HepG2 (cell line): ENCODE measurements around the gene PSEN2. TPM values are rescaled to one million over a fixed set of nuclear protein-coding genes. Genes with fewer than 3 reads are reported as not detected.

ENCODE experiments used
- ARHGAP35 ChIP-seq: sonication (generic); formaldehyde crosslinking; IDR thresholded peaks from 2 replicates; pipeline ENCODE4 v1.9.0; 2022; ENCODE audit warnings: mild to moderate bottlenecking, inconsistent platforms, moderate library complexity, missing genetic modification reagents, borderline replicate concordance
- EP300 ChIP-seq, 3 experiments: sonication (generic) in 1 of 3; formaldehyde crosslinking in 1 of 3; IDR thresholded peaks; 2 replicates each; pipeline versions ENCODE4 v1.5.1 to v1.6.1; 2011 to 2020; ENCODE audit warnings: low read depth in 2 of 3, low read length in 2 of 3, borderline replicate concordance in 1 of 3, improper control_type of control experiment in 1 of 3, mild to moderate bottlenecking in 1 of 3, missing genetic modification reagents in 1 of 3, moderate library complexity in 1 of 3
- KMT2A ChIP-seq: sonication (generic); formaldehyde crosslinking; IDR thresholded peaks from 2 replicates; pipeline ENCODE4 v1.4.0; 2020; ENCODE audit warnings: missing genetic modification reagents
- MIER2 ChIP-seq: IDR thresholded peaks from 2 replicates; pipeline ENCODE4 v1.6.1; 2016; ENCODE audit warnings: missing biosample characterization, missing genetic modification reagents
- MLX ChIP-seq: IDR thresholded peaks from 2 replicates; pipeline ENCODE4 v1.6.1; 2016
- THAP7 ChIP-seq: sonication (generic); formaldehyde crosslinking; IDR thresholded peaks from 2 replicates; pipeline ENCODE4 v1.8.1; 2023; ENCODE audit warnings: mild to moderate bottlenecking, missing genetic modification reagents
- ZBTB37 ChIP-seq: sonication (generic); formaldehyde crosslinking; IDR thresholded peaks from 2 replicates; pipeline ENCODE4 v1.4.0; 2020; ENCODE audit warnings: mild to moderate bottlenecking, missing genetic modification reagents
- ZBTB4 ChIP-seq: sonication (generic); formaldehyde crosslinking; IDR thresholded peaks from 2 replicates; pipeline ENCODE4 v1.4.0; 2020; ENCODE audit warnings: missing genetic modification reagents, mild to moderate bottlenecking, borderline replicate concordance
- ZNF180 ChIP-seq: sonication (generic); formaldehyde crosslinking; IDR thresholded peaks from 2 replicates; pipeline ENCODE4 v1.4.0; 2020; ENCODE audit warnings: low read depth, missing genetic modification reagents, borderline replicate concordance
- ZNF362 ChIP-seq: sonication (generic); formaldehyde crosslinking; IDR thresholded peaks from 2 replicates; pipeline ENCODE4 v1.4.0; 2020; ENCODE audit warnings: missing genetic modification reagents, mild to moderate bottlenecking, borderline replicate concordance
- ZNF720 ChIP-seq: sonication (generic); formaldehyde crosslinking; IDR thresholded peaks from 2 replicates; pipeline ENCODE4 v1.4.0; 2020; ENCODE audit warnings: missing genetic modification reagents
- ZNF790 ChIP-seq: sonication (generic); formaldehyde crosslinking; IDR thresholded peaks from 2 replicates; pipeline ENCODE4 v1.8.0; 2022; ENCODE audit warnings: missing genetic modification reagents, mild to moderate bottlenecking, borderline replicate concordance
- ZSCAN21 ChIP-seq: sonication (generic); formaldehyde crosslinking; IDR thresholded peaks from 2 replicates; pipeline ENCODE4 v1.8.0; 2022; ENCODE audit warnings: mild to moderate bottlenecking, missing genetic modification reagents, moderate library complexity, borderline replicate concordance
- polyA plus RNA-seq, 8 experiments: library from polyadenylated mRNA; depleted of rRNA in 3 of 8; stranded (reverse) in 7 of 8; unstranded in 1 of 8; fragments of >200 nt; fragmentation: Illumina TruSeq in 4 of 8; extraction: Trizol in 4 of 8; gene quantifications; 2 replicates each; pipeline versions ENCODE4 v1.2.1 to v1.2.3, GENCODE V29; 2011 to 2016; ENCODE audit warnings: low read depth in 4 of 8, missing spikeins in 1 of 8, mixed read lengths in 1 of 8; ENCODE audit not compliant: insufficient read depth in 1 of 8
- total RNA-seq, 5 experiments: library from RNA; depleted of rRNA; stranded (reverse); fragments of >200 nt; fragmentation: Illumina TruSeq; extraction: Trizol; gene quantifications; 2 replicates each; pipeline ENCODE4 v1.2.3, GENCODE V29; 2016; ENCODE audit warnings: low read depth in 1 of 5

Gene PSEN2
- total and polyA plus RNA-seq, 2 of the 13 experiments (the other 11 are each of a cell fraction or from before 2014, with no cell fraction given): 5.9 to 13.1 TPM

GRCh38 chr1:226938903-226939437 lies 68.6 kb downstream of the PSEN2 start (continued):
- peak; percentile 50; the same call in 1 of the 2 replicates for TF ChIP-seq ZNF362 (CRISPR knock-in tag)
- TF ChIP-seq ZBTB37 (CRISPR knock-in tag): no peak
- no peak for TF ChIP-seq ZNF720
- no peak for TF ChIP-seq MIER2 (CRISPR knock-in tag)
- TF ChIP-seq EP300 (IDR thresholded peaks at IDR 0.05; ENCODE audit: low read depth in 2 of 2, low read length in 2 of 2): no peak
- no peak for TF ChIP-seq EP300 (CRISPR knock-in tag; IDR thresholded peaks at IDR 0.05; ENCODE audit: borderline replicate concordance)
- TF ChIP-seq KMT2A (CRISPR knock-in tag): no peak
- no peak for TF ChIP-seq ZBTB4 (CRISPR knock-in tag)
- TF ChIP-seq ZNF180 (CRISPR knock-in tag): no peak
- TF ChIP-seq THAP7 (CRISPR knock-in tag): no peak
- no peak for TF ChIP-seq ARHGAP35 (CRISPR knock-in tag)
- no peak for TF ChIP-seq MLX (CRISPR knock-in tag)
- 0 out of 2 replicates have a peak, but pooled peaks have one; percentile 4 for TF ChIP-seq ZNF790 (CRISPR knock-in tag)
- no peak for TF ChIP-seq ZSCAN21
